Measurements from ENCODE around the gene RBM44.

- TF ChIP-seq EZH2 (IDR thresholded peaks at IDR 0.05; ENCODE audit: borderline replicate concordance, low read depth, low read length, poor library complexity, severe bottlenecking) (no peak), CTCF (conservative IDR thresholded peaks at IDR 0.05; ENCODE audit: low read depth, low read length) (peak; percentile 78)
Measured at GRCh38 chr2:237858294-237859081, 59.9 kb downstream of the RBM44 start.
